HPDE6-E6E7 (cell line): ENCODE data around the gene ZNF22.

Experiments used
- DNase-seq: peaks from one replicate; pipeline ENCODE4 v3.0.0; 2011; ENCODE audit warnings: missing footprints; ENCODE audit errors: extremely low spot score

ZNF22 gene

DNA sequence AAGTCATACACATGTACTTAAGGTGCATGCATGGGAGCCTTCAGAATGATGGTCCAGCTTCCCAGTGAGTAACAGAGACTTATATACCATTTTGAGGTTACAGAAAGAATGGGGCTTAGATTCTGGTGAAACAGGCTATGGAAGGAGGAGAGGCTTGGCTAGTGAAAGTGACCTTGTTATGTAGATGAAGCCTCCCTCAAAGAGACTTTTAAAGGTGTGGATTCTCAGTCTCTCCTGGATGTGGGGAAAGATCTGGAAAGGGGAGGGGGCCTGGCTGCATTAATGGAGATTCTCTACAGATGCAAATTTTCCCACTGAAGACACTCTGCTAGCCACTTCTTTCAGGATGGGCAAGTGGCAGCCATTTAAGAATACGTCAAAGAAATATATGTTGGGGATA is 35.6 kb upstream of the ZNF22 start:
- DNase-seq: no peak

DNA sequence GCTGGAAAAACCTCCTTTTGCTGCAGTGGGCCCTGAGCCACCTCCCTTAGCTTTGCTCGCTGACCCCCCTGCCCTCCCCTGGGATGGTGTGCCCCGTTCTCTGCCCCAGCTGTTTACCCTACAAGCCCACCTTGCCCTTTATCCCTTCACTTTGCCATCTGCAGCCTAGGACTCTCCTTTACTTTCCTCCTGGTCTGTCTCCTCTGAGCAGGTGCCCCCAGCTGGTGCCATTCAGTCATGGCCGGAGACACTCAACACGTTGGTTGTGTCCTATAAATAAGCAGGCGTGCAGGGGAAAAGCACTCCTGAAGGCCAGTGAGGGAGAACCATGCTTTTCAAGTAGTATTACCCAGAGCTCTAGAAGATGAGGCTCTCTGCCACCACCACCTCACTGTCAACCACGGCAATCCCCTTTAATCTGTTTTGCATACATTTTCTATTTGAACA is 35.0 kb upstream of the ZNF22 start:
- DNase-seq: no peak

- DNase-seq: no peak
These were observed 34.5 kb upstream of the ZNF22 start for GRCh38 chr10:44966129-44966815.

DNA sequence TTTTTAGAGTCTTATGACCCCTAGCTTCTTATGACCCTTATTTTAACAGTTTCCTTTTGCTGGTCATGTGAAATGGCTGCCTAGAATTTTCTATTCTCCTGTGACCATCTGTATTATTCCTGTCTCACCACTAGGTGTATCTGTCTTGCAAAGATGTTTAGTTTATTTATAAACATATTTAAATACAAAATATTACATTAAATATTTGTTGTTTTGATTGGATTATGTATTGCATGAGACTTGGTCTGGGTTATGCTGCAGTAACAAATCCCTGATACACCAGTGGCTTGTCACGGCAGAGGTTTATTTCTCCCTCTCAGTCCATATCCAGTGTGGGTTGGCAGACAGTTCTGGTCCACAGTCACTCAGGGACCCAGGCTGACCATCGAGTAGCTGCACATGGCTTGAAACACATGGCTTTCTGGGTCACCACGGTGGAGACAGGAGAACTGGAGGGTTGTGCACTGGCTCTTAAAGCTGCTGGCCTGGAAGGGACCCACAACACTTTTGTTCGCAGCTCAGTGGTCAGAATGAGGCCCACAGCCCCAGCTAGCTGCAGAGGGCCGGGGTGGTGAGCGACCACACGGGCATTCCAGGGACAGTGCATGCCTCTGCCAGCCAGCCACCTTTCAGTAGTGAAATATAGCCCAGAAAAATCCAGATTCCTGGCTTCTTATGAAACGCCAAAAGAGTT is 33.8 kb upstream of the ZNF22 start:
- no peak for DNase-seq

GRCh38 chr10:44967616-44968015 is 33.1 kb upstream of the ZNF22 start:
- DNase-seq: no peak

- DNase-seq: no peak
These were observed 32.6 kb upstream of the ZNF22 start for GRCh38 chr10:44968091-44968490.

- no peak for DNase-seq
These were observed 32.0 kb upstream of the ZNF22 start for GRCh38 chr10:44968500-44969400.

- no peak for DNase-seq
These were observed 30.9 kb upstream of the ZNF22 start for GRCh38 chr10:44969854-44970253.

- no peak for DNase-seq
These were observed 29.8 kb upstream of the ZNF22 start for GRCh38 chr10:44970812-44971395.

GRCh38 chr10:44971434-44971833 is 29.3 kb upstream of the ZNF22 start:
- DNase-seq: no peak

GRCh38 chr10:44971935-44972757 is 28.6 kb upstream of the ZNF22 start:
- DNase-seq: no peak

DNA sequence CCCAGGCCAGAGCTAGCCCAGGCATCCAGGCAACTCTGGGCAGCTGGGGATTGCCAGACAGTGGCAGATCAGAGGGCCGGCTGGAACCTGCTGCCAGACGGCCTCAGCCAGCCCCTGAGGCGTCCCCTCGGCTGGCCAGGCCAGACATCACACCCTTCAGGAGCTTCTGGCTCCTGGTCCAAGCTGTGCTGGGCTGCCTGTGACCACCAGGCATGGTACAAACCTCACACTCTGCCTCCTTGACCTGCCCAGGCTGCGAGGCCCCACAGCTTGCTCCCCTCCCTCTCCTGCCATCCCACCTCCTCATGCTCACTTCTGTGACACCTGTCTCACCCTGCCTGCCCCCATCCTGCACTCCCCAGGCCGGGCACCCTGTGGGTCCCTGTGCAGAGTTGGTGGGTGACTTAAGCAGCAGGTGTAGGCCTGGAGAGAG is 27.8 kb upstream of the ZNF22 start:
- DNase-seq: no peak

GRCh38 chr10:44973323-44974081 is 27.2 kb upstream of the ZNF22 start:
- DNase-seq: no peak

GRCh38 chr10:44974082-44974627 is 26.6 kb upstream of the ZNF22 start:
- no peak for DNase-seq

GRCh38 chr10:44974628-44975430 is 25.9 kb upstream of the ZNF22 start:
- peak; percentile 58 for DNase-seq

DNA sequence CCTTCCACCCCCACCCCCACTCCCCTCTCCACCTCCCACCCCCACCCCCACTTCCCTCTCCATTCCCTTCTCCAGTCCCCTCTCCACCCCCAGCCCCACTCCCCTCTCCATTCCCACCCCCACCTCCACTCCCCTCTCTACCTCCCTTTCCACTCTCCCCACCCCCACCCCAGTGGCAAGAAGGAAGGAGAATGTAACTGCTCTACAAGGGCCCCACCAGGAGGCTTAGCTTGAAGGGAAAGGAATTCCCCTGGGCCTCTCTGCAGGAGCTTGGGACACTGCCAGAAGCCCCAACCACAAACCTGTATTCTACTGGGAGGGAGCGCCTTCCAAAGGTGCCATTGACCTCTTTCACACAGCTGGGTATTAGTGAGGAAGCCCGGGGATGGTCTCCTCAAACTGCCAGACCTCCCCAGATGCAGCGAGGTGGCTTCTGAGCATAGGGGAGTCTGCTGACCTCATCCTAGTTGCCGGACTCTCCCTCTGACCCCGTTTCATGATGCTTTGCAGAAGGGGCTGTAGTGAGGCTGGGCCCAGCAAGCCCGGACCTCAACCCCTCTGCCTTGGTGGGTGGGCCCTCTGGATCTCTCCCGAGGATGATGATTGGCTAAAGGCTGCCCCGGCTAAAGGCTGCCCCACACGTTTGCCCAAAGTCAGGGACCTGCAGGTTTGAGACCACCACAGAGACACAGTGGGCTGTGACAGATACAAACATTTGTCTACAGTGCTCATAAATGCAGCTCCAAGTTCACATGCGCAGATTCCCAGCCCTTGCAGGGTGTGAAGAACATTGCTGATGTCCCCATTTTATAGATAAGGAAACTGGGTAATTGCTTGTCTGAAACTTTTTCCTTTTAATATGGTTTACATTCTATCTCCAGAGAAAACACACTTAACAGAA is 25.0 kb upstream of the ZNF22 start:
- DNase-seq: peak; percentile 44

DNA sequence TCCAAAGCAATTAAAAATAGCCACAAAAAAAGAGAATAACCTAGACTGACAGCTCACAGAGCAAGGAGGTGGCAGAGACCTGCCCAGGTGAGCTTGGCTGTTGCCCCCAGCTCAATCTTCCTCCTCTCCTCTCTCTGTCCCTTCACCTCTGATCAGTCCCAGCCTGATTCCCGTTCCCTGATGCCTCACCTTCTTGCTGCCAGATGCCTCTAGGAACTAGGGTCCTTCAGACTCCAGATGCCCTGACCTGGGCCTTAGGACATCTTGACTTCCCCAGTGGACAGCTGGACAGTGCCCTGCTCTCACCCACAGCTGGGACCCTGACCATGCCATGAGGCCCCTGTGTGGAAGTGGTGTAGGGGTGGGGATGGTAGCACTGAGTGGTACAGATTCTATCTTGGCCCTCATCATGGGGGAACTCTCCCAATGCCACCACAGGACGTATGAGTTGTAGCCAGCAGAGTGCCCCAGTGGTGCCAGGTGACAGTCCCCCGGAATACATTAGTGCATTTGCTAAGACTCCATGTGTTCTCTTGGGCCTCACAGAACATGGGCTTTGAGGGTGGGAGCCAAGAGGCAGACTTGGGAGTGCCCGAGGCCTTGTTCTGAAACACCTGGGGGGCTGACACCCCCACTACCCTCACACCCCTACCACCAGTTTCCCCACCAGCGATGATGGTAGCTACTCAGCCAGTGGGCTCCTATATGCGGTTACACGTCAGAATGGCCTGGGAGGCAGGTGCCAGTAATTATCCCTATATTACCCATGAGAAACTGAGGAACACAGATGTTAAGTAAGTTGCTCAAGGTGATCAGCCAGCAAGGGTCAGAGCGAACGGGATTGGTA is 24.1 kb upstream of the ZNF22 start:
- DNase-seq: no peak
